PFSK-1 (cell line): Measurements from ENCODE around the gene ETV4.

Experiments
- FOXP2 ChIP-seq: optimal IDR thresholded peaks from 2 replicates; pipeline ENCODE3; 2011; ENCODE audit warnings: borderline replicate concordance, control low read depth, inconsistent platforms; ENCODE audit not compliant: insufficient read depth; ENCODE audit errors: extremely low read length, extremely low read depth
- POLR2AphosphoS5 ChIP-seq: IDR thresholded peaks from 2 replicates; pipeline ENCODE4 v1.6.1; 2012; ENCODE audit warnings: low read depth, mild to moderate bottlenecking, control low read depth, low read length, moderate library complexity
- REST ChIP-seq, 2 experiments: IDR thresholded peaks; 2 replicates each; pipeline versions ENCODE4 v1.6.1 to v1.8.0; 2011 to 2012; ENCODE audit warnings: low read depth in 2 of 2, low read length in 2 of 2, control low read depth in 1 of 2, inconsistent platforms in 1 of 2, mild to moderate bottlenecking in 1 of 2, moderate library complexity in 1 of 2; ENCODE audit not compliant: insufficient read depth in 1 of 2
- SIN3A ChIP-seq: IDR thresholded peaks from 2 replicates; pipeline ENCODE4 v1.6.1; 2012; ENCODE audit warnings: mild to moderate bottlenecking, low read length, moderate library complexity, borderline replicate concordance; ENCODE audit not compliant: insufficient read depth
- TAF1 ChIP-seq: IDR thresholded peaks from 2 replicates; pipeline ENCODE4 v1.6.1; 2012; ENCODE audit warnings: low read length, control low read depth, borderline replicate concordance; ENCODE audit not compliant: insufficient read depth

ETV4 gene

GRCh38 chr17:43543771-43544575, 2.2 kb downstream of the ETV4 start:
- TF ChIP-seq POLR2AphosphoS5: peak; percentile 21
- 0 out of 4 replicates have a peak, but pooled peaks of 1 of the 2 experiments have one; percentile 21 for TF ChIP-seq REST (IDR thresholded peaks at IDR 0.05; ENCODE audit: insufficient read depth in 1 of 2, low read depth in 2 of 2, low read length in 2 of 2)
- peak; percentile 84; the same call in 1 of the 2 replicates for TF ChIP-seq SIN3A
- no peak for TF ChIP-seq FOXP2
- peak; percentile 73; the same call in 1 of the 2 replicates for TF ChIP-seq TAF1

- no peak for TF ChIP-seq FOXP2
- TF ChIP-seq POLR2AphosphoS5: peak; percentile 63
- TF ChIP-seq SIN3A: no peak
- TF ChIP-seq REST (IDR thresholded peaks at IDR 0.05; ENCODE audit: insufficient read depth in 1 of 2, low read depth in 2 of 2, low read length in 2 of 2): no peak
- 0 out of 2 replicates have a peak, but pooled peaks have one; percentile 2 for TF ChIP-seq TAF1
These were observed 2.8 kb downstream of the ETV4 start for GRCh38 chr17:43543300-43543699.

- TF ChIP-seq TAF1: peak; percentile 6; the same call in 1 of the 2 replicates
- TF ChIP-seq SIN3A: no peak; the same call in 1 of the 2 replicates
These were observed 3.3 kb downstream of the ETV4 start for GRCh38 chr17:43542859-43543258.

- TF ChIP-seq TAF1 (peak; percentile 97; the same call in 1 of the 2 replicates), FOXP2 (peak; percentile 52), POLR2AphosphoS5 (peak; percentile 85), SIN3A (peak; percentile 82), REST (IDR thresholded peaks at IDR 0.05; ENCODE audit: insufficient read depth in 1 of 2, low read depth in 2 of 2, low read length in 2 of 2) (peak in 1 of 2 experiments; percentile 46; a peak in 1 of 4 replicates)
These were observed 5.1 kb downstream of the ETV4 start for GRCh38 chr17:43540821-43541674.

- TF ChIP-seq POLR2AphosphoS5: peak; percentile 71; the same call in 1 of the 2 replicates
- TF ChIP-seq REST (IDR thresholded peaks at IDR 0.05; ENCODE audit: insufficient read depth in 1 of 2, low read depth in 2 of 2, low read length in 2 of 2): 0 out of 4 replicates have a peak, but pooled peaks of 1 of the 2 experiments have one; percentile 22
- peak; percentile 37; the same call in 1 of the 2 replicates for TF ChIP-seq TAF1
- TF ChIP-seq FOXP2: no peak
These were observed 9.7 kb downstream of the ETV4 start for GRCh38 chr17:43536236-43536992.
